Spleen (tissue), 11 donors: ENCODE results near the gene RPAIN. TPM values are rescaled to one million over a fixed set of nuclear protein-coding genes. Genes with fewer than 3 reads are reported as not detected.

Source experiments
- DNase-seq: peaks from one replicate; pipeline ENCODE4 v3.0.0-alpha.2; 2020
- H3K27ac ChIP-seq, 8 donors: fragments of 200-600 bp; sonication (generic) in 7 of 8; 1 replicate in 4 of 8; 2 replicates in 4 of 8; pipeline versions ENCODE4 v1.5.0 to v1.8.0; 2016 to 2021; ENCODE audit warnings: inconsistent platforms in 4 of 8, mild to moderate bottlenecking in 4 of 8, moderate library complexity in 1 of 8
- H3K27me3 ChIP-seq, 7 donors: fragments of 200-600 bp; sonication (generic) in 6 of 7; replicated peaks in 1 of 7; 1 replicate in 4 of 7; 2 replicates in 3 of 7; pipeline versions ENCODE4 v1.5.0 to v1.8.0; 2016 to 2021; ENCODE audit warnings: inconsistent platforms in 3 of 7, mild to moderate bottlenecking in 1 of 7
- H3K36me3 ChIP-seq, 6 donors: fragments of 200-600 bp; sonication (generic) in 5 of 6; 1 replicate in 4 of 6; 2 replicates in 2 of 6; pipeline versions ENCODE4 v1.5.0 to v1.8.0; 2016 to 2021; ENCODE audit warnings: inconsistent platforms in 2 of 6
- H3K4me1 ChIP-seq, 6 donors: fragments of 200-600 bp; sonication (generic) in 5 of 6; 1 replicate in 3 of 6; 2 replicates in 3 of 6; pipeline versions ENCODE4 v1.5.0 to v1.8.0; 2016 to 2021; ENCODE audit warnings: inconsistent platforms in 3 of 6
- H3K4me3 ChIP-seq, 8 donors: fragments of 200-600 bp; sonication (generic) in 7 of 8; 1 replicate in 4 of 8; 2 replicates in 4 of 8; pipeline versions ENCODE4 v1.5.0 to v1.8.0; 2016 to 2021; ENCODE audit warnings: inconsistent platforms in 4 of 8, mild to moderate bottlenecking in 4 of 8, moderate library complexity in 2 of 8
- H3K9me3 ChIP-seq, 8 donors: fragments of 200-600 bp; sonication (generic) in 7 of 8; 1 replicate in 4 of 8; 2 replicates in 4 of 8; pipeline versions ENCODE4 v1.5.0 to v1.8.0; 2016 to 2021; ENCODE audit warnings: inconsistent platforms in 4 of 8
- POLR2A ChIP-seq, 3 donors: fragments of 450-650 bp; IDR thresholded peaks; one replicate each; pipeline ENCODE4 v1.5.1; 2017; ENCODE audit warnings: antibody characterized with exemption in 3 of 3, mild to moderate bottlenecking in 1 of 3
- POLR2AphosphoS5 ChIP-seq, 3 donors: sonication (generic); formaldehyde crosslinking; IDR thresholded peaks; one replicate each; pipeline ENCODE4 v1.5.1; 2017; ENCODE audit warnings: antibody characterized with exemption in 3 of 3
- WGBS, 5 donors: extraction: QIAGEN DNeasy Blood & Tissue Kit in 3 of 5; methylation state at CpG; one replicate each; pipeline versions ENCODE4 v1.1.5 to v1.1.7; 2013 to 2018; 5-methylcytosine and 5-hydroxymethylcytosine counted together
- intact Hi-C: fragments of 100-400 bp; cut with DNase I; formaldehyde crosslinking; loops from one replicate; pipeline ENCODE4 v1.15.0; 2023; ENCODE audit warnings: low total_unique reads
- polyA plus RNA-seq, 3 donors: library from polyadenylated mRNA; stranded (reverse); fragments of 200-250 nt; gene quantifications; one replicate each; pipeline ENCODE4 v1.2.1, GENCODE V29; 2013
- total RNA-seq, 7 donors: library from RNA; depleted of rRNA in 3 of 7; stranded (reverse); fragments of >200 nt in 3 of 7; fragmentation: NEBNext Ultra II Directional in 4 of 7; extraction: Animal tissue kit (Norgen Biotek cat#: 25700) in 4 of 7; gene quantifications; one replicate each; pipeline versions ENCODE4 v1.1.0 to v1.2.1, GENCODE V29; 2016 to 2021
- TF ChIP-seq, protein P1 (sequence below), 11 experiments: fragments of 200-600 bp in 7 of 11; fragments of 450-650 bp in 4 of 11; sonication (generic) in 4 of 11; IDR thresholded peaks in 8 of 11; conservative IDR thresholded peaks in 3 of 11; 1 replicate in 7 of 11; 2 replicates in 4 of 11; pipeline versions ENCODE4 v1.4.0 to v1.8.0; 2016 to 2021; ENCODE audit warnings: antibody characterized with exemption in 11 of 11, inconsistent platforms in 4 of 11, mild to moderate bottlenecking in 1 of 11
- donor health status: healthy with polysubstance abuse.
- donor health status: DM: no; HTN: no; CAD: no; lungs with moderate emphysema.
- donor health status: DM: no; HTN: no; CAD: no.
- donor health status: Bipolar disorder and iron deficiency.
- donor health status: healthy.
- donor health status: DM: no; HTN: no; CAD: no.
- donor health status: DM: yes; HTN: yes; CAD: no.

The RPAIN gene
- total and polyA plus RNA-seq, 10 donors = 30.3 to 52.3 (median 37.2) TPM

- TF ChIP-seq POLR2AphosphoS5 (IDR thresholded peaks at IDR 0.05) (no peak), POLR2A (IDR thresholded peaks at IDR 0.05) (no peak)
- TF ChIP-seq, protein P1, sequence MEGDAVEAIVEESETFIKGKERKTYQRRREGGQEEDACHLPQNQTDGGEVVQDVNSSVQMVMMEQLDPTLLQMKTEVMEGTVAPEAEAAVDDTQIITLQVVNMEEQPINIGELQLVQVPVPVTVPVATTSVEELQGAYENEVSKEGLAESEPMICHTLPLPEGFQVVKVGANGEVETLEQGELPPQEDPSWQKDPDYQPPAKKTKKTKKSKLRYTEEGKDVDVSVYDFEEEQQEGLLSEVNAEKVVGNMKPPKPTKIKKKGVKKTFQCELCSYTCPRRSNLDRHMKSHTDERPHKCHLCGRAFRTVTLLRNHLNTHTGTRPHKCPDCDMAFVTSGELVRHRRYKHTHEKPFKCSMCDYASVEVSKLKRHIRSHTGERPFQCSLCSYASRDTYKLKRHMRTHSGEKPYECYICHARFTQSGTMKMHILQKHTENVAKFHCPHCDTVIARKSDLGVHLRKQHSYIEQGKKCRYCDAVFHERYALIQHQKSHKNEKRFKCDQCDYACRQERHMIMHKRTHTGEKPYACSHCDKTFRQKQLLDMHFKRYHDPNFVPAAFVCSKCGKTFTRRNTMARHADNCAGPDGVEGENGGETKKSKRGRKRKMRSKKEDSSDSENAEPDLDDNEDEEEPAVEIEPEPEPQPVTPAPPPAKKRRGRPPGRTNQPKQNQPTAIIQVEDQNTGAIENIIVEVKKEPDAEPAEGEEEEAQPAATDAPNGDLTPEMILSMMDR (IDR thresholded peaks at IDR 0.05 in 8 of 11, conservative IDR thresholded peaks at IDR 0.05 in 3 of 11) = no peak
- H3K4me3 ChIP-seq = no peak overlapping the region
- no peaks in the 10 kb centered on the region for H3K9me3 ChIP-seq
- 90 to 96% (median 93%) methylated on average over 3 of the region's 3 CpGs for WGBS, 5 donors
- no peaks in the 10 kb centered on the region for H3K27me3 ChIP-seq
- peaks cover 9 to 23% (median 17%) of the 10 kb centered on the region in 6 donors for H3K4me1 ChIP-seq
- H3K27ac ChIP-seq = no peak overlapping the region
- H3K36me3 ChIP-seq = peaks cover 0 to 65% (median 47%) of the 10 kb centered on the region in 6 donors
- no peak for DNase-seq
- intact Hi-C loops = no loop called here
These were observed 52.5 kb downstream of the RPAIN start for GRCh38 chr17:5472511-5472910.

- 91 to 99% (median 93%) methylated on average over 2 of the region's 2 CpGs for WGBS, 5 donors
- TF ChIP-seq POLR2AphosphoS5 (IDR thresholded peaks at IDR 0.05) (no peak), POLR2A (IDR thresholded peaks at IDR 0.05) (no peak)
- TF ChIP-seq, protein P1 (IDR thresholded peaks at IDR 0.05 in 8 of 11, conservative IDR thresholded peaks at IDR 0.05 in 3 of 11) = no peak
- Histone ChIP-seq H3K4me3 (no peak overlapping the region), H3K9me3 (no peaks in the 10 kb centered on the region), H3K27ac (no peak overlapping the region), H3K36me3 (peaks cover 4 to 79% (median 61%) of the 10 kb centered on the region in 6 donors), H3K27me3 (no peaks in the 10 kb centered on the region), H3K4me1 (peaks cover 4 to 25% (median 10%) of the 10 kb centered on the region in 6 donors)
- intact Hi-C loops = no loop called here
- no peak for DNase-seq
These were observed 53.9 kb downstream of the RPAIN start for GRCh38 chr17:5473906-5474305.

DNA sequence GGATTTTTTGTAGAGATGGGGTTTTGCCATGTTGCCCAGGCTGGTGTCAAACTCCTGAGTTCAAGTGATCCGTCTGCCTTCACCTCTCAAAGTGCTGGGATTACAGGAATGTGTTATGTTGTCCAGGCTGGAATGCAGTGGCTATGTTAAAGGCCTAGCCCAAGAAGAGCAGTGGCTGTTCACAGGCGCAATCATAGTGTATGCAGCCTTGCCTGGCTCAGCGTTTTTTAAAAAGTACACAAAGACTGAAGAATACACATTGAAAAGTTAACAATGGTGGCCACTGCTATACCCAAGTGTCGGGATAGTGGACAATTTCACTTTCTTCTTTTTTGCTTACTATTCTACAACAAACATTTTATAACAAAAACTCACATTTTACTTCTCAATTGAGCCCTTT lies 59.0 kb downstream of the RPAIN start:
- intact Hi-C loops = no loop called here
- TF ChIP-seq POLR2AphosphoS5 (IDR thresholded peaks at IDR 0.05) (no peak), POLR2A (IDR thresholded peaks at IDR 0.05) (no peak)
- TF ChIP-seq, protein P1 (IDR thresholded peaks at IDR 0.05 in 8 of 11, conservative IDR thresholded peaks at IDR 0.05 in 3 of 11) = no peak
- 91 to 100% (median 96%) methylated on average over 4 of the region's 4 CpGs for WGBS, 5 donors
- DNase-seq = no peak
- Histone ChIP-seq H3K4me1 (peaks cover 0 to 49% (median 16%) of the 10 kb centered on the region in 6 donors), H3K36me3 (peaks cover 4 to 100% (median 97%) of the 10 kb centered on the region in 6 donors), H3K27me3 (no peaks in the 10 kb centered on the region), H3K9me3 (no peaks in the 10 kb centered on the region), H3K4me3 (no peak overlapping the region), H3K27ac (no peak overlapping the region)

- no peak for DNase-seq
- 84 to 94% (median 90%) methylated on average over 6 of the region's 6 CpGs for WGBS, 5 donors
- no peaks in the 10 kb centered on the region for H3K9me3 ChIP-seq
- TF ChIP-seq POLR2A (IDR thresholded peaks at IDR 0.05) = no peak
- TF ChIP-seq, protein P1 (IDR thresholded peaks at IDR 0.05 in 8 of 11, conservative IDR thresholded peaks at IDR 0.05 in 3 of 11) = no peak
- no peak for TF ChIP-seq POLR2AphosphoS5 (IDR thresholded peaks at IDR 0.05)
- no peaks in the 10 kb centered on the region for H3K27me3 ChIP-seq
- H3K4me3 ChIP-seq = no peak overlapping the region
- H3K4me1 ChIP-seq = peaks cover 10 to 68% (median 34%) of the 10 kb centered on the region in 6 donors
- intact Hi-C loops = no loop called here
- H3K36me3 ChIP-seq = peaks cover 4 to 90% (median 85%) of the 10 kb centered on the region in 6 donors
- H3K27ac ChIP-seq = no peak overlapping the region
These were observed 61.0 kb downstream of the RPAIN start for GRCh38 chr17:5480962-5481361.
